GM23338 (cell line): ENCODE data around the gene FGF2.

Source experiments
- CREB1 ChIP-seq: fragments of 250-450 bp; sonication (Bioruptor Pico); IDR thresholded peaks from 2 replicates; pipeline ENCODE4 v1.5.0; 2020; ENCODE audit warnings: low read depth, mild to moderate bottlenecking, moderate library complexity
- EZH2 ChIP-seq: fragments of 200-600 bp; sonication (generic); IDR thresholded peaks from one replicate; pipeline ENCODE4 v1.8.0; 2017; ENCODE audit warnings: antibody characterized with exemption, mild to moderate bottlenecking, low read depth; ENCODE audit not compliant: unreplicated experiment
- EZH2phosphoT487 ChIP-seq: fragments of 200-600 bp; sonication (generic); IDR thresholded peaks from one replicate; pipeline ENCODE4 v1.8.1; 2018; ENCODE audit warnings: antibody characterized with exemption; ENCODE audit not compliant: unreplicated experiment
- JUNB ChIP-seq: IDR thresholded peaks from one replicate; pipeline ENCODE4 v1.6.1; 2016; ENCODE audit warnings: antibody characterized with exemption; ENCODE audit not compliant: unreplicated experiment
- NANOG ChIP-seq: IDR thresholded peaks from 2 replicates; pipeline ENCODE4 v1.6.1; 2016; ENCODE audit warnings: antibody characterized with exemption, borderline replicate concordance
- POLR2AphosphoS5 ChIP-seq: IDR thresholded peaks from 2 replicates; pipeline ENCODE4 v1.6.1; 2016; ENCODE audit warnings: antibody characterized with exemption, low read depth
- STAT1 ChIP-seq: IDR thresholded peaks from one replicate; pipeline ENCODE4 v1.6.1; 2016; ENCODE audit warnings: antibody characterized with exemption; ENCODE audit not compliant: unreplicated experiment
- TF ChIP-seq, protein P1 (sequence below), 2 experiments: fragments of 200-600 bp in 1 of 2; sonication (generic) in 1 of 2; conservative IDR thresholded peaks; 2 replicates each; pipeline versions ENCODE4 v1.5.1 to v1.6.1; 2016 to 2017; ENCODE audit warnings: antibody characterized with exemption in 2 of 2, low read depth in 2 of 2, mild to moderate bottlenecking in 2 of 2, moderate library complexity in 1 of 2
- TF ChIP-seq, protein P2 (sequence below): IDR thresholded peaks from 2 replicates; pipeline ENCODE4 v1.6.1; 2016; ENCODE audit warnings: antibody characterized with exemption
- TF ChIP-seq, protein P3 (sequence below): IDR thresholded peaks from one replicate; pipeline ENCODE4 v1.6.1; 2018; ENCODE audit warnings: antibody characterized with exemption; ENCODE audit not compliant: unreplicated experiment

DNA sequence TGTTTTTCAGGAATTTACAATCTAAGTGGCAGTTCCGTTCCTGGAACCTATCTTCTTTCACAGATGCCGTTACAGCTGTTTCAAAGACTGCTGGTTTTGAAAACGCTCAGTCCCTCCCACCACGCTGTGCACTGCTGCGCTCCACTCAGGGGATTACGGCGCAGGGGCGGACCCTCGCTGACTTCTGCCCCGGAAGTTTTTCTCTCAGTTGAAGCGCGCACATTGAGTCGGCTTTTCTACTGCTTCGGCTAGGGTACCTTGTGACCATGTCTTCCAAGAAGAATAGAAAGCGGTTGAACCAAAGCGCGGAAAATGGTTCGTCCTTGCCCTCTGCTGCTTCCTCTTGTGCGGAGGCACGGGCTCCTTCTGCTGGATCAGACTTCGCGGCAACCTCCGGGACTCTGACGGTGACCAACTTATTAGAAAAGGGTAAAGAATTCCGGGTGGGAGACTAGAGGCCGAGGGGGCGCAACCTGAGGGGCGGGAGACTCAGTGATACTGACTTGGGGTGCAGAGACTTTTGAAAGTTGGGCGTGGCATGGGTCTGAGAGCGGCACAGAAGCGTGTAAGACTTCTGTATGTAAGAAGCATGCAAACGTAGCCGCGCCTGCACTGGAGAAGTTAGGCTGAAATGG lies 96.4 kb downstream of the FGF2 start:
- TF ChIP-seq, protein P1, sequence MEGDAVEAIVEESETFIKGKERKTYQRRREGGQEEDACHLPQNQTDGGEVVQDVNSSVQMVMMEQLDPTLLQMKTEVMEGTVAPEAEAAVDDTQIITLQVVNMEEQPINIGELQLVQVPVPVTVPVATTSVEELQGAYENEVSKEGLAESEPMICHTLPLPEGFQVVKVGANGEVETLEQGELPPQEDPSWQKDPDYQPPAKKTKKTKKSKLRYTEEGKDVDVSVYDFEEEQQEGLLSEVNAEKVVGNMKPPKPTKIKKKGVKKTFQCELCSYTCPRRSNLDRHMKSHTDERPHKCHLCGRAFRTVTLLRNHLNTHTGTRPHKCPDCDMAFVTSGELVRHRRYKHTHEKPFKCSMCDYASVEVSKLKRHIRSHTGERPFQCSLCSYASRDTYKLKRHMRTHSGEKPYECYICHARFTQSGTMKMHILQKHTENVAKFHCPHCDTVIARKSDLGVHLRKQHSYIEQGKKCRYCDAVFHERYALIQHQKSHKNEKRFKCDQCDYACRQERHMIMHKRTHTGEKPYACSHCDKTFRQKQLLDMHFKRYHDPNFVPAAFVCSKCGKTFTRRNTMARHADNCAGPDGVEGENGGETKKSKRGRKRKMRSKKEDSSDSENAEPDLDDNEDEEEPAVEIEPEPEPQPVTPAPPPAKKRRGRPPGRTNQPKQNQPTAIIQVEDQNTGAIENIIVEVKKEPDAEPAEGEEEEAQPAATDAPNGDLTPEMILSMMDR (conservative IDR thresholded peaks at IDR 0.05; ENCODE audit: low read depth in 2 of 2) = no peak
- no peak for TF ChIP-seq EZH2
- TF ChIP-seq EZH2phosphoT487 = no peak
- peak; percentile 52; the same call in 1 of the 2 replicates for TF ChIP-seq CREB1 (CRISPR knock-in tag)
- no peak for TF ChIP-seq JUNB
- peak; percentile 71 for TF ChIP-seq POLR2AphosphoS5
- TF ChIP-seq STAT1 = no peak
- TF ChIP-seq, protein P2, sequence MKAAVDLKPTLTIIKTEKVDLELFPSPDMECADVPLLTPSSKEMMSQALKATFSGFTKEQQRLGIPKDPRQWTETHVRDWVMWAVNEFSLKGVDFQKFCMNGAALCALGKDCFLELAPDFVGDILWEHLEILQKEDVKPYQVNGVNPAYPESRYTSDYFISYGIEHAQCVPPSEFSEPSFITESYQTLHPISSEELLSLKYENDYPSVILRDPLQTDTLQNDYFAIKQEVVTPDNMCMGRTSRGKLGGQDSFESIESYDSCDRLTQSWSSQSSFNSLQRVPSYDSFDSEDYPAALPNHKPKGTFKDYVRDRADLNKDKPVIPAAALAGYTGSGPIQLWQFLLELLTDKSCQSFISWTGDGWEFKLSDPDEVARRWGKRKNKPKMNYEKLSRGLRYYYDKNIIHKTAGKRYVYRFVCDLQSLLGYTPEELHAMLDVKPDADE = peak; percentile 55
- TF ChIP-seq, protein P3, sequence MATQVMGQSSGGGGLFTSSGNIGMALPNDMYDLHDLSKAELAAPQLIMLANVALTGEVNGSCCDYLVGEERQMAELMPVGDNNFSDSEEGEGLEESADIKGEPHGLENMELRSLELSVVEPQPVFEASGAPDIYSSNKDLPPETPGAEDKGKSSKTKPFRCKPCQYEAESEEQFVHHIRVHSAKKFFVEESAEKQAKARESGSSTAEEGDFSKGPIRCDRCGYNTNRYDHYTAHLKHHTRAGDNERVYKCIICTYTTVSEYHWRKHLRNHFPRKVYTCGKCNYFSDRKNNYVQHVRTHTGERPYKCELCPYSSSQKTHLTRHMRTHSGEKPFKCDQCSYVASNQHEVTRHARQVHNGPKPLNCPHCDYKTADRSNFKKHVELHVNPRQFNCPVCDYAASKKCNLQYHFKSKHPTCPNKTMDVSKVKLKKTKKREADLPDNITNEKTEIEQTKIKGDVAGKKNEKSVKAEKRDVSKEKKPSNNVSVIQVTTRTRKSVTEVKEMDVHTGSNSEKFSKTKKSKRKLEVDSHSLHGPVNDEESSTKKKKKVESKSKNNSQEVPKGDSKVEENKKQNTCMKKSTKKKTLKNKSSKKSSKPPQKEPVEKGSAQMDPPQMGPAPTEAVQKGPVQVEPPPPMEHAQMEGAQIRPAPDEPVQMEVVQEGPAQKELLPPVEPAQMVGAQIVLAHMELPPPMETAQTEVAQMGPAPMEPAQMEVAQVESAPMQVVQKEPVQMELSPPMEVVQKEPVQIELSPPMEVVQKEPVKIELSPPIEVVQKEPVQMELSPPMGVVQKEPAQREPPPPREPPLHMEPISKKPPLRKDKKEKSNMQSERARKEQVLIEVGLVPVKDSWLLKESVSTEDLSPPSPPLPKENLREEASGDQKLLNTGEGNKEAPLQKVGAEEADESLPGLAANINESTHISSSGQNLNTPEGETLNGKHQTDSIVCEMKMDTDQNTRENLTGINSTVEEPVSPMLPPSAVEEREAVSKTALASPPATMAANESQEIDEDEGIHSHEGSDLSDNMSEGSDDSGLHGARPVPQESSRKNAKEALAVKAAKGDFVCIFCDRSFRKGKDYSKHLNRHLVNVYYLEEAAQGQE = peak; percentile 20
- no peak for TF ChIP-seq NANOG
